ENCODE data around the gene EPS8L3. TPM values are rescaled to one million over a fixed set of nuclear protein-coding genes. Genes with fewer than 3 reads are reported as not detected.

The EPS8L3 gene
- total and polyA plus RNA-seq, 9 of the 15 experiments (the other 6 are each of a cell fraction or from before 2014, with no cell fraction given), result 0.09 to 0.42 (median 0.14) TPM; not detected in 5

DNA sequence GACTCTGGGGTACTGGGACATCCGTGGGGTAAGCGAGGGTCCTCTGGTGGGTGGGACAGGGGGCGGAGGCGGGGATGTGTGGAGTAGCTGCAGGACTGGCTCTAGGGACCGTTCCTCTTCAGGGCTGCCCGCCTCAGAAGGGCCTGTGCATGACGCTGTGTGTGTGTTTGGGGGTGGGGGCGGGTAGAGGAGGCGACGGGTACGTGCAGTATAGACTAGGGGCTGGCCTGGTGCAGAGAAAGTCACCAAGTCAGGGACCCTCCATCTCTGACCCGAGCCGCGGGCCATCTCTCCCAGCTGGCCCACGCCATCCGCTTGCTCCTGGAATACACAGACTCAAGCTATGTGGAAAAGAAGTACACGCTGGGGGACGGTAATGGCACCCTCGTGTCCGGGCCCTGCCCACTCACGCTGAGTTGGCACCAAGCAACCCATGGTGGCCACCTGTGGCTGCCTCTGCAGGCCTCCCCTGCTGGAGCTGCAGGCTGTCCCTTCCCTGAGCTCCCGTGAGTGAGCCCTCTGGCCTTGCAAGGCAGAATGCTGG is 51.3 kb downstream of the EPS8L3 start (continued):
- TF ChIP-seq, protein P1, sequence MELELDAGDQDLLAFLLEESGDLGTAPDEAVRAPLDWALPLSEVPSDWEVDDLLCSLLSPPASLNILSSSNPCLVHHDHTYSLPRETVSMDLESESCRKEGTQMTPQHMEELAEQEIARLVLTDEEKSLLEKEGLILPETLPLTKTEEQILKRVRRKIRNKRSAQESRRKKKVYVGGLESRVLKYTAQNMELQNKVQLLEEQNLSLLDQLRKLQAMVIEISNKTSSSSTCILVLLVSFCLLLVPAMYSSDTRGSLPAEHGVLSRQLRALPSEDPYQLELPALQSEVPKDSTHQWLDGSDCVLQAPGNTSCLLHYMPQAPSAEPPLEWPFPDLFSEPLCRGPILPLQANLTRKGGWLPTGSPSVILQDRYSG (tag; conservative IDR thresholded peaks at IDR 0.05; ENCODE audit: low read depth), result no peak
- TF ChIP-seq NR2C1 (IDR thresholded peaks at IDR 0.05) (no peak), NR2C1 (tag; IDR thresholded peaks at IDR 0.05) (no peak), L3MBTL2 (IDR thresholded peaks at IDR 0.05) (no peak), NCOR1 (IDR thresholded peaks at IDR 0.05) (no peak), RBM15 (IDR thresholded peaks at IDR 0.05; ENCODE audit: insufficient read depth, low read length) (no peak), ZNF197 (CRISPR knock-in tag; IDR thresholded peaks at IDR 0.05; ENCODE audit: low read depth) (no peak)
- TF ChIP-seq, protein P2, sequence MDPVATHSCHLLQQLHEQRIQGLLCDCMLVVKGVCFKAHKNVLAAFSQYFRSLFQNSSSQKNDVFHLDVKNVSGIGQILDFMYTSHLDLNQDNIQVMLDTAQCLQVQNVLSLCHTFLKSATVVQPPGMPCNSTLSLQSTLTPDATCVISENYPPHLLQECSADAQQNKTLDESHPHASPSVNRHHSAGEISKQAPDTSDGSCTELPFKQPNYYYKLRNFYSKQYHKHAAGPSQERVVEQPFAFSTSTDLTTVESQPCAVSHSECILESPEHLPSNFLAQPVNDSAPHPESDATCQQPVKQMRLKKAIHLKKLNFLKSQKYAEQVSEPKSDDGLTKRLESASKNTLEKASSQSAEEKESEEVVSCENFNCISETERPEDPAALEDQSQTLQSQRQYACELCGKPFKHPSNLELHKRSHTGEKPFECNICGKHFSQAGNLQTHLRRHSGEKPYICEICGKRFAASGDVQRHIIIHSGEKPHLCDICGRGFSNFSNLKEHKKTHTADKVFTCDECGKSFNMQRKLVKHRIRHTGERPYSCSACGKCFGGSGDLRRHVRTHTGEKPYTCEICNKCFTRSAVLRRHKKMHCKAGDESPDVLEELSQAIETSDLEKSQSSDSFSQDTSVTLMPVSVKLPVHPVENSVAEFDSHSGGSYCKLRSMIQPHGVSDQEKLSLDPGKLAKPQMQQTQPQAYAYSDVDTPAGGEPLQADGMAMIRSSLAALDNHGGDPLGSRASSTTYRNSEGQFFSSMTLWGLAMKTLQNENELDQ (CRISPR knock-in tag; IDR thresholded peaks at IDR 0.05; ENCODE audit: borderline replicate concordance), result no peak
- TF ChIP-seq, protein P3, sequence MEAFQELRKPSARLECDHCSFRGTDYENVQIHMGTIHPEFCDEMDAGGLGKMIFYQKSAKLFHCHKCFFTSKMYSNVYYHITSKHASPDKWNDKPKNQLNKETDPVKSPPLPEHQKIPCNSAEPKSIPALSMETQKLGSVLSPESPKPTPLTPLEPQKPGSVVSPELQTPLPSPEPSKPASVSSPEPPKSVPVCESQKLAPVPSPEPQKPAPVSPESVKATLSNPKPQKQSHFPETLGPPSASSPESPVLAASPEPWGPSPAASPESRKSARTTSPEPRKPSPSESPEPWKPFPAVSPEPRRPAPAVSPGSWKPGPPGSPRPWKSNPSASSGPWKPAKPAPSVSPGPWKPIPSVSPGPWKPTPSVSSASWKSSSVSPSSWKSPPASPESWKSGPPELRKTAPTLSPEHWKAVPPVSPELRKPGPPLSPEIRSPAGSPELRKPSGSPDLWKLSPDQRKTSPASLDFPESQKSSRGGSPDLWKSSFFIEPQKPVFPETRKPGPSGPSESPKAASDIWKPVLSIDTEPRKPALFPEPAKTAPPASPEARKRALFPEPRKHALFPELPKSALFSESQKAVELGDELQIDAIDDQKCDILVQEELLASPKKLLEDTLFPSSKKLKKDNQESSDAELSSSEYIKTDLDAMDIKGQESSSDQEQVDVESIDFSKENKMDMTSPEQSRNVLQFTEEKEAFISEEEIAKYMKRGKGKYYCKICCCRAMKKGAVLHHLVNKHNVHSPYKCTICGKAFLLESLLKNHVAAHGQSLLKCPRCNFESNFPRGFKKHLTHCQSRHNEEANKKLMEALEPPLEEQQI (IDR thresholded peaks at IDR 0.05), result no peak
- TF ChIP-seq, protein P4, sequence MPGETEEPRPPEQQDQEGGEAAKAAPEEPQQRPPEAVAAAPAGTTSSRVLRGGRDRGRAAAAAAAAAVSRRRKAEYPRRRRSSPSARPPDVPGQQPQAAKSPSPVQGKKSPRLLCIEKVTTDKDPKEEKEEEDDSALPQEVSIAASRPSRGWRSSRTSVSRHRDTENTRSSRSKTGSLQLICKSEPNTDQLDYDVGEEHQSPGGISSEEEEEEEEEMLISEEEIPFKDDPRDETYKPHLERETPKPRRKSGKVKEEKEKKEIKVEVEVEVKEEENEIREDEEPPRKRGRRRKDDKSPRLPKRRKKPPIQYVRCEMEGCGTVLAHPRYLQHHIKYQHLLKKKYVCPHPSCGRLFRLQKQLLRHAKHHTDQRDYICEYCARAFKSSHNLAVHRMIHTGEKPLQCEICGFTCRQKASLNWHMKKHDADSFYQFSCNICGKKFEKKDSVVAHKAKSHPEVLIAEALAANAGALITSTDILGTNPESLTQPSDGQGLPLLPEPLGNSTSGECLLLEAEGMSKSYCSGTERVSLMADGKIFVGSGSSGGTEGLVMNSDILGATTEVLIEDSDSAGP (CRISPR knock-in tag; IDR thresholded peaks at IDR 0.05), result no peak
- TF ChIP-seq, protein P5, sequence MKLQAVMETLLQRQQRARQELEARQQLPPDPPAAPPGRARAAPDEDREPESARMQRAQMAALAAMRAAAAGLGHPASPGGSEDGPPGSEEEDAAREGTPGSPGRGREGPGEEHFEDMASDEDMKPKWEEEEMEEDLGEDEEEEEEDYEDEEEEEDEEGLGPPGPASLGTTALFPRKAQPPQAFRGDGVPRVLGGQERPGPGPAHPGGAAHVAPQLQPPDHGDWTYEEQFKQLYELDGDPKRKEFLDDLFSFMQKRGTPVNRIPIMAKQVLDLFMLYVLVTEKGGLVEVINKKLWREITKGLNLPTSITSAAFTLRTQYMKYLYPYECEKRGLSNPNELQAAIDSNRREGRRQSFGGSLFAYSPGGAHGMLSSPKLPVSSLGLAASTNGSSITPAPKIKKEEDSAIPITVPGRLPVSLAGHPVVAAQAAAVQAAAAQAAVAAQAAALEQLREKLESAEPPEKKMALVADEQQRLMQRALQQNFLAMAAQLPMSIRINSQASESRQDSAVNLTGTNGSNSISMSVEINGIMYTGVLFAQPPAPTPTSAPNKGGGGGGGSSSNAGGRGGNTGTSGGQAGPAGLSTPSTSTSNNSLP (IDR thresholded peaks at IDR 0.05; ENCODE audit: borderline replicate concordance, low read depth, low read length), result no peak
- TF ChIP-seq, protein P6, sequence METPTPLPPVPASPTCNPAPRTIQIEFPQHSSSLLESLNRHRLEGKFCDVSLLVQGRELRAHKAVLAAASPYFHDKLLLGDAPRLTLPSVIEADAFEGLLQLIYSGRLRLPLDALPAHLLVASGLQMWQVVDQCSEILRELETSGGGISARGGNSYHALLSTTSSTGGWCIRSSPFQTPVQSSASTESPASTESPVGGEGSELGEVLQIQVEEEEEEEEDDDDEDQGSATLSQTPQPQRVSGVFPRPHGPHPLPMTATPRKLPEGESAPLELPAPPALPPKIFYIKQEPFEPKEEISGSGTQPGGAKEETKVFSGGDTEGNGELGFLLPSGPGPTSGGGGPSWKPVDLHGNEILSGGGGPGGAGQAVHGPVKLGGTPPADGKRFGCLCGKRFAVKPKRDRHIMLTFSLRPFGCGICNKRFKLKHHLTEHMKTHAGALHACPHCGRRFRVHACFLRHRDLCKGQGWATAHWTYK (CRISPR knock-in tag; IDR thresholded peaks at IDR 0.05), result no peak
